ENCODE results near the gene XPR1. TPM values are rescaled to one million over a fixed set of nuclear protein-coding genes. Genes with fewer than 3 reads are reported as not detected.

XPR1 gene
- total RNA-seq, 1 donor from 2014 or later: 12.0 TPM

DNA sequence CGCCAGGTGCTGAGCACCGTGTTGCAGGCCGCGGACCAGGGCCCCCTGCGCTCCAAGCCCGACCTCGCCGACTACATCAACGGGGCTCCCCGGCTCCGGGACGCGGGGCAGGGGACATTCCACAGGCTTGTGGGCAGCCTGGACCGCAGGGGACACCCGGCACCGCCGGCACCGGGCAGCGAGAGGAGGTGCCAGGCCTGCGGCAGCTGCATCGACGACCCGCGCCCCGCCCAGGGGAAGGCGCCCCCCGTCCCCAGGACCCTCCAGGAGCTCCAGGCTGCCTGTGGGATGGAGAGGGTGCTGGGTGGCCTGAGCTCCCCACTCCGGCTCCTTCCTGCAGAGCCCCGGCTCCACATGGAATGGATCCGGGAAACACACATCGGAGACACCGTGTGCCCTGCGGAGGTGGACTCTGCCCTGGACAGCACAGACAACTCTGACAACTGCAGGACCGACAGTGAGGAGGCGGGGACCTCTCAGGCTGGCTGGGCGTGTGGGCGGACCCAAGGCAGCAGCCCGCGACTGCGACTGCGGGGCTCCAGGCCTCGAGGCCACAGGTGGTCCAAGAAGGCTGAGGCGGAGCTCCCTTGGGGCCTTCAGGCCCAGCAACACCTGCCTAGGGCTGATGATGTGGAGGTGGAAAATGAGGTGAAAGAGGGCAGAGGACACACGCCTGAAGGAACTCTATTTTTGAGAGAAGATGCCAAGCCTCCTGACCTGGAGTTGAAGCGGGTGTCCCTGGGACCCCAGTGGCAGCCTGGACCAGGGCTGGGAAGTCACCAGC, 303.7 kb downstream of the XPR1 start:
- no peaks in the 10 kb centered on the region for H3K27me3 ChIP-seq
- no peak for TF ChIP-seq POLR2AphosphoS5 (IDR thresholded peaks at IDR 0.05; ENCODE audit: insufficient read depth in 1 of 2, low read depth in 1 of 2)
- TF ChIP-seq, protein P1, sequence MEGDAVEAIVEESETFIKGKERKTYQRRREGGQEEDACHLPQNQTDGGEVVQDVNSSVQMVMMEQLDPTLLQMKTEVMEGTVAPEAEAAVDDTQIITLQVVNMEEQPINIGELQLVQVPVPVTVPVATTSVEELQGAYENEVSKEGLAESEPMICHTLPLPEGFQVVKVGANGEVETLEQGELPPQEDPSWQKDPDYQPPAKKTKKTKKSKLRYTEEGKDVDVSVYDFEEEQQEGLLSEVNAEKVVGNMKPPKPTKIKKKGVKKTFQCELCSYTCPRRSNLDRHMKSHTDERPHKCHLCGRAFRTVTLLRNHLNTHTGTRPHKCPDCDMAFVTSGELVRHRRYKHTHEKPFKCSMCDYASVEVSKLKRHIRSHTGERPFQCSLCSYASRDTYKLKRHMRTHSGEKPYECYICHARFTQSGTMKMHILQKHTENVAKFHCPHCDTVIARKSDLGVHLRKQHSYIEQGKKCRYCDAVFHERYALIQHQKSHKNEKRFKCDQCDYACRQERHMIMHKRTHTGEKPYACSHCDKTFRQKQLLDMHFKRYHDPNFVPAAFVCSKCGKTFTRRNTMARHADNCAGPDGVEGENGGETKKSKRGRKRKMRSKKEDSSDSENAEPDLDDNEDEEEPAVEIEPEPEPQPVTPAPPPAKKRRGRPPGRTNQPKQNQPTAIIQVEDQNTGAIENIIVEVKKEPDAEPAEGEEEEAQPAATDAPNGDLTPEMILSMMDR (IDR thresholded peaks at IDR 0.05): no peak
- TF ChIP-seq POLR2A (IDR thresholded peaks at IDR 0.05): no peak
- no peaks in the 10 kb centered on the region for H3K4me1 ChIP-seq
- H3K4me3 ChIP-seq: no peak overlapping the region
- H3K36me3 ChIP-seq: peaks cover 0 to 17% of the 10 kb centered on the region in 2 donors
- intact Hi-C loops (cut with DNase I): no loop called here
- no peak overlapping the region for H3K27ac ChIP-seq
- H3K9me3 ChIP-seq: no peaks in the 10 kb centered on the region
- DNase-seq (ENCODE audit: extremely low spot score in 2 of 2): no peak

DNA sequence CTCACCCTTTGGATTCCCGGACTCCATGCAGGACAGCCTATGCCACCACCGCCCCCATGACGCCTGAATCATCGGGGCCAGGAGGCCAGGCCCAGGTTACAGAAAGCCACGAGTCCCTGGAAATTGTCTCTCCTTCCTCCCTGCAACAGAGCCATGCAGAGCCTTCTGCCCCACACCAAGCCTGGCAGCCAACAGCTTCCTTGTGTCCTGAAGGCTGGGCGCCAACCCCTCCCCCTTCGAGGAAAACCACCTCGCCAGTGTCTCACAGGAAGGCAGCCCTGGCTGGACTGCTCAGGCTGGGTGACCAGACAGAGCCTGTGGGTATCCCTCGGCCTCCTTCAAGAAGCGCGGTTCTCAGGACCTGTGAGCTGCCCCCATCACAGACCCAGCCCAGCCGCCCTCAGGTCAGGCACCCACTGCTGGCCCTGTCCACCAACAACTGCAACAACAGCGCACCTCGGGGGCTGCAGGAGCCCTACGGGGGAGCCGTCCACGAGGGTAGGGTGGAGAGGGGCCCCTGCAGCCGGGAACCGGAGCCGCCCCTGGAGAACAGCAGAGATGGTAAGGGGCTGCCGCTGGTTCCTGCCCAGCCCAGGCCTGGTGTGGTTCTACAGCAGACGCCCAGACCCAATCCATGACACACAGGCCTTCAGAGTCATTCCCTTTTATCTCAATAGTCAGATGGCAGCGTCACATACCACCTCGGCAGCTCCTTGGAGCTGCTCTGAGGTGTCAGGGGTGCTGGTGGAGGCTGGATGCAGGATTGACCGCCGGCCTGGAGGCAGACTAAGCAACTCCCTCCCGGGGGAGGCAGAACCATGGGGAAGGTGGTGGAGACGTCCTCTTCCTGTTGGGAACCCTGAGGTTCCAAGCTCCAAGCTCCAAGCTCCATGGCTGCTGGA, 304.5 kb downstream of the XPR1 start:
- Histone ChIP-seq H3K9me3 (no peaks in the 10 kb centered on the region), H3K4me3 (no peak overlapping the region)

DNA sequence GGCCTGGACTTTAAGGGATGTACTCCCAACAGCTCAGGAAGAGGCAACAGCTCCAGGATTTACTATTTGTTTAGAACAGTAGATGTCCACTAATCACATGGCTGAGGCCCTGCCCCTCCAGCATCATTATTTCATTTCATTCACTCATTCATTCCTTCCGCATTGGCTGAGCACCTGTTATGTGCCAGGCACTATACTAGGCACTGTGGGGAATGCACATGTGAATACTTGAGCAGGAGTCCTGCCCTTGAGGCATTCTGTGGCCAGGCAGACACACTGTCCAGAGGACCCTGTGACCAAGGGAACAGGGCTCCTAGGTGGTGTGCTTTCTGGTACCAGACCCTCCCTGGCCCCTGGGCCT, 305.2 kb downstream of the XPR1 start:
- peaks cover 0 to 17% of the 10 kb centered on the region in 2 donors for H3K36me3 ChIP-seq

More for the DNA sequence above, 304.5 kb downstream of the XPR1 start:
- peaks cover 0 to 17% of the 10 kb centered on the region in 2 donors for H3K36me3 ChIP-seq
- H3K4me1 ChIP-seq: no peaks in the 10 kb centered on the region
- H3K27me3 ChIP-seq: no peaks in the 10 kb centered on the region
- TF ChIP-seq POLR2A (IDR thresholded peaks at IDR 0.05): no peak
- TF ChIP-seq, protein P1 (IDR thresholded peaks at IDR 0.05): no peak
- TF ChIP-seq POLR2AphosphoS5 (IDR thresholded peaks at IDR 0.05; ENCODE audit: insufficient read depth in 1 of 2, low read depth in 1 of 2): no peak
- no peak overlapping the region for H3K27ac ChIP-seq
- intact Hi-C loops (cut with DNase I): no loop called here
- DNase-seq (ENCODE audit: extremely low spot score in 2 of 2): no peak

DNA sequence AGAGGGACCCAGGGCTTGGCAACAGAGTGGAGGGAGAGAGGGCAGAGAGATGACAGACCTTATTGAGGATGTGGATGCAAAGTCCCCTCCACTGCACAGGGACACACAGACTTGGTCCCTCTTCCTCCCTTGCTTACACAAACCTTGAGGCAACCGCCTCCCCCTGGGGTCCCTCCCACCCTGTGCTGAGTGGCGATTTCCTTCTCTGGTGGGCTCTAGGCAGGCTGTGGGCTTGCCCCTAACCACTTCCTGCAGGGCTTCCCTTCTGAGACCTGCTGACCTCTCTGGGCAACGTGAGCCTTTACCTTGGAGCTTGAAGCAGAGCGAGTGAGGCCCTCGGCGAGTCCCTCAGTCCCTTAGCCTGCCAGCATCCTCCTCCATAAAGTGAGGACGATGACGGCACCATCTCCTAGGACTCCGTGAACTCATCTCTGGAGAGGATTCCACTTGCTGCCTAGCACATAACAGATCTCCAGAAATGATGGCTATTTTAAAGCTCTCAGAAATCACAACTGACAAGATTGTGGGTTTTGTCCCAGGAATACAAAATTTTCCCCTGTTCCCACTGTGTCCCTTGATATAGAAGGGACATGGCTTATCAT, 305.9 kb downstream of the XPR1 start:
- intact Hi-C loops (cut with DNase I): no loop called here
- Histone ChIP-seq H3K9me3 (no peaks in the 10 kb centered on the region), H3K27me3 (no peaks in the 10 kb centered on the region), H3K36me3 (peaks cover 0 to 17% of the 10 kb centered on the region in 2 donors), H3K4me1 (no peaks in the 10 kb centered on the region), H3K4me3 (no peak overlapping the region), H3K27ac (no peak overlapping the region)
- no peak for DNase-seq (ENCODE audit: extremely low spot score in 2 of 2)
- TF ChIP-seq, protein P1 (IDR thresholded peaks at IDR 0.05): no peak
- no peak for TF ChIP-seq POLR2A (IDR thresholded peaks at IDR 0.05)
- TF ChIP-seq POLR2AphosphoS5 (IDR thresholded peaks at IDR 0.05; ENCODE audit: insufficient read depth in 1 of 2, low read depth in 1 of 2): no peak

More for the DNA sequence above, 305.2 kb downstream of the XPR1 start:
- H3K27me3 ChIP-seq: no peaks in the 10 kb centered on the region
- H3K4me3 ChIP-seq: no peak overlapping the region
- intact Hi-C loops (cut with DNase I): no loop called here
- no peaks in the 10 kb centered on the region for H3K4me1 ChIP-seq
- DNase-seq (ENCODE audit: extremely low spot score in 2 of 2): no peak
- TF ChIP-seq POLR2A (IDR thresholded peaks at IDR 0.05): no peak
- TF ChIP-seq, protein P1 (IDR thresholded peaks at IDR 0.05): no peak
- no peak for TF ChIP-seq POLR2AphosphoS5 (IDR thresholded peaks at IDR 0.05; ENCODE audit: insufficient read depth in 1 of 2, low read depth in 1 of 2)
- H3K27ac ChIP-seq: no peak overlapping the region
- H3K9me3 ChIP-seq: no peaks in the 10 kb centered on the region
